ENCODE data around the gene TOM1L2.

TOM1L2 gene

GRCh38 chr17:17985555-17985954, 13.4 kb upstream of the TOM1L2 start:
- no peaks in the 10 kb centered on the region for H3K36me3 ChIP-seq (ENCODE audit: control insufficient read depth, insufficient read depth, low read length)
- no peak for DNase-seq (ENCODE audit: low read depth, low spot score)
- H3K27me3 ChIP-seq (ENCODE audit: control insufficient read depth, insufficient read depth, low read length) = no peaks in the 10 kb centered on the region
- no peak overlapping the region for H3K27ac ChIP-seq (ENCODE audit: low read length)
- H3K4me1 ChIP-seq (ENCODE audit: control insufficient read depth, insufficient read depth, low read length) = no peaks in the 10 kb centered on the region
- H3K9me3 ChIP-seq (ENCODE audit: control insufficient read depth, insufficient read depth, low read length) = no peaks in the 10 kb centered on the region
- H3K4me3 ChIP-seq (ENCODE audit: low read length) = no peak overlapping the region; the same call in 1 of the 2 replicates
- no CpG with 5 or more reads among the region's 3 CpGs for WGBS (ENCODE audit: insufficient coverage, insufficient read length)

- WGBS (ENCODE audit: insufficient coverage, insufficient read length) = no CpG with 5 or more reads among the region's 2 CpGs
Measured at GRCh38 chr17:17985153-17985552, 13.0 kb upstream of the TOM1L2 start.

GRCh38 chr17:17983776-17984175, 11.6 kb upstream of the TOM1L2 start:
- H3K4me3 ChIP-seq (ENCODE audit: low read length) = no peak overlapping the region
- no CpG with 5 or more reads among the region's 6 CpGs for WGBS (ENCODE audit: insufficient coverage, insufficient read length)
- H3K9me3 ChIP-seq (ENCODE audit: control insufficient read depth, insufficient read depth, low read length) = no peaks in the 10 kb centered on the region
- no peak overlapping the region for H3K27ac ChIP-seq (ENCODE audit: low read length)
- no peaks in the 10 kb centered on the region for H3K36me3 ChIP-seq (ENCODE audit: control insufficient read depth, insufficient read depth, low read length)
- no peaks in the 10 kb centered on the region for H3K27me3 ChIP-seq (ENCODE audit: control insufficient read depth, insufficient read depth, low read length)
- DNase-seq (ENCODE audit: low read depth, low spot score) = no peak
- no peaks in the 10 kb centered on the region for H3K4me1 ChIP-seq (ENCODE audit: control insufficient read depth, insufficient read depth, low read length)

More at GRCh38 chr17:17985153-17985552, 13.0 kb upstream of the TOM1L2 start:
- no peak for DNase-seq (ENCODE audit: low read depth, low spot score)
- no peaks in the 10 kb centered on the region for H3K36me3 ChIP-seq (ENCODE audit: control insufficient read depth, insufficient read depth, low read length)
- H3K27me3 ChIP-seq (ENCODE audit: control insufficient read depth, insufficient read depth, low read length) = no peaks in the 10 kb centered on the region
- H3K4me3 ChIP-seq (ENCODE audit: low read length) = no peak overlapping the region; the same call in 1 of the 2 replicates
- H3K4me1 ChIP-seq (ENCODE audit: control insufficient read depth, insufficient read depth, low read length) = no peaks in the 10 kb centered on the region
- no peak overlapping the region for H3K27ac ChIP-seq (ENCODE audit: low read length)
- no peaks in the 10 kb centered on the region for H3K9me3 ChIP-seq (ENCODE audit: control insufficient read depth, insufficient read depth, low read length)

GRCh38 chr17:17983376-17983775, 11.2 kb upstream of the TOM1L2 start:
- Histone ChIP-seq H3K9me3 (ENCODE audit: control insufficient read depth, insufficient read depth, low read length) (no peaks in the 10 kb centered on the region), H3K27me3 (ENCODE audit: control insufficient read depth, insufficient read depth, low read length) (no peaks in the 10 kb centered on the region), H3K36me3 (ENCODE audit: control insufficient read depth, insufficient read depth, low read length) (no peaks in the 10 kb centered on the region), H3K4me3 (ENCODE audit: low read length) (no peak overlapping the region), H3K4me1 (ENCODE audit: control insufficient read depth, insufficient read depth, low read length) (no peaks in the 10 kb centered on the region), H3K27ac (ENCODE audit: low read length) (no peak overlapping the region)
- DNase-seq (ENCODE audit: low read depth, low spot score) = no peak
- no CpG with 5 or more reads among the region's 6 CpGs for WGBS (ENCODE audit: insufficient coverage, insufficient read length)

GRCh38 chr17:17982801-17983200, 10.6 kb upstream of the TOM1L2 start:
- Histone ChIP-seq H3K4me3 (ENCODE audit: low read length) (no peak overlapping the region), H3K27ac (ENCODE audit: low read length) (no peak overlapping the region), H3K4me1 (ENCODE audit: control insufficient read depth, insufficient read depth, low read length) (no peaks in the 10 kb centered on the region), H3K9me3 (ENCODE audit: control insufficient read depth, insufficient read depth, low read length) (no peaks in the 10 kb centered on the region), H3K36me3 (ENCODE audit: control insufficient read depth, insufficient read depth, low read length) (no peaks in the 10 kb centered on the region), H3K27me3 (ENCODE audit: control insufficient read depth, insufficient read depth, low read length) (no peaks in the 10 kb centered on the region)
- WGBS (ENCODE audit: insufficient coverage, insufficient read length) = no CpG with 5 or more reads among the region's 9 CpGs
- no peak for DNase-seq (ENCODE audit: low read depth, low spot score)

GRCh38 chr17:17981330-17981729, 9.1 kb upstream of the TOM1L2 start:
- no CpG with 5 or more reads among the region's 9 CpGs for WGBS (ENCODE audit: insufficient coverage, insufficient read length)
- Histone ChIP-seq H3K27ac (ENCODE audit: low read length) (no peak overlapping the region), H3K4me1 (ENCODE audit: control insufficient read depth, insufficient read depth, low read length) (no peaks in the 10 kb centered on the region), H3K27me3 (ENCODE audit: control insufficient read depth, insufficient read depth, low read length) (no peaks in the 10 kb centered on the region), H3K9me3 (ENCODE audit: control insufficient read depth, insufficient read depth, low read length) (no peaks in the 10 kb centered on the region), H3K4me3 (ENCODE audit: low read length) (no peak overlapping the region), H3K36me3 (ENCODE audit: control insufficient read depth, insufficient read depth, low read length) (no peaks in the 10 kb centered on the region)
- DNase-seq (ENCODE audit: low read depth, low spot score) = no peak

- Histone ChIP-seq H3K4me1 (ENCODE audit: control insufficient read depth, insufficient read depth, low read length) (no peaks in the 10 kb centered on the region), H3K27me3 (ENCODE audit: control insufficient read depth, insufficient read depth, low read length) (no peaks in the 10 kb centered on the region), H3K4me3 (ENCODE audit: low read length) (no peak overlapping the region), H3K36me3 (ENCODE audit: control insufficient read depth, insufficient read depth, low read length) (no peaks in the 10 kb centered on the region), H3K27ac (ENCODE audit: low read length) (no peak overlapping the region), H3K9me3 (ENCODE audit: control insufficient read depth, insufficient read depth, low read length) (no peaks in the 10 kb centered on the region)
- no CpG with 5 or more reads among the region's 3 CpGs for WGBS (ENCODE audit: insufficient coverage, insufficient read length)
- DNase-seq (ENCODE audit: low read depth, low spot score) = no peak
Measured at GRCh38 chr17:17979778-17980177, 7.6 kb upstream of the TOM1L2 start.

- Histone ChIP-seq H3K9me3 (ENCODE audit: control insufficient read depth, insufficient read depth, low read length) (no peaks in the 10 kb centered on the region), H3K36me3 (ENCODE audit: control insufficient read depth, insufficient read depth, low read length) (no peaks in the 10 kb centered on the region), H3K4me3 (ENCODE audit: low read length) (no peak overlapping the region), H3K27me3 (ENCODE audit: control insufficient read depth, insufficient read depth, low read length) (no peaks in the 10 kb centered on the region), H3K4me1 (ENCODE audit: control insufficient read depth, insufficient read depth, low read length) (no peaks in the 10 kb centered on the region), H3K27ac (ENCODE audit: low read length) (no peak overlapping the region)
- no peak for DNase-seq (ENCODE audit: low read depth, low spot score)
- 100% methylated on average over 1 of the region's 14 CpGs for WGBS (ENCODE audit: insufficient coverage, insufficient read length)
Measured at GRCh38 chr17:17978481-17979424, 6.6 kb upstream of the TOM1L2 start.

GRCh38 chr17:17976931-17977570, 4.9 kb upstream of the TOM1L2 start:
- no CpG with 5 or more reads among the region's 10 CpGs for WGBS (ENCODE audit: insufficient coverage, insufficient read length)
- H3K36me3 ChIP-seq (ENCODE audit: control insufficient read depth, insufficient read depth, low read length) = no peaks in the 10 kb centered on the region
- H3K27ac ChIP-seq (ENCODE audit: low read length) = no peak overlapping the region
- H3K27me3 ChIP-seq (ENCODE audit: control insufficient read depth, insufficient read depth, low read length) = no peaks in the 10 kb centered on the region
- H3K9me3 ChIP-seq (ENCODE audit: control insufficient read depth, insufficient read depth, low read length) = no peaks in the 10 kb centered on the region
- DNase-seq (ENCODE audit: low read depth, low spot score) = no peak
- H3K4me1 ChIP-seq (ENCODE audit: control insufficient read depth, insufficient read depth, low read length) = no peaks in the 10 kb centered on the region; the same call in 1 of the 2 replicates
- H3K4me3 ChIP-seq (ENCODE audit: low read length) = no peak overlapping the region

GRCh38 chr17:17975436-17975835, 3.2 kb upstream of the TOM1L2 start:
- no CpG with 5 or more reads among the region's 8 CpGs for WGBS (ENCODE audit: insufficient coverage, insufficient read length)
- Histone ChIP-seq H3K27ac (ENCODE audit: low read length) (no peak overlapping the region), H3K36me3 (ENCODE audit: control insufficient read depth, insufficient read depth, low read length) (no peaks in the 10 kb centered on the region), H3K9me3 (ENCODE audit: control insufficient read depth, insufficient read depth, low read length) (no peaks in the 10 kb centered on the region), H3K4me3 (ENCODE audit: low read length) (no peak overlapping the region), H3K27me3 (ENCODE audit: control insufficient read depth, insufficient read depth, low read length) (no peaks in the 10 kb centered on the region), H3K4me1 (ENCODE audit: control insufficient read depth, insufficient read depth, low read length) (peaks cover 2% of the 10 kb centered on the region; the same call in 1 of the 2 replicates)
- DNase-seq (ENCODE audit: low read depth, low spot score) = no peak
